ENCODE data around the gene HOXC4. TPM values are rescaled to one million over a fixed set of nuclear protein-coding genes. Genes with fewer than 3 reads are reported as not detected.
A peak's percentile ranks its signal among the peaks of the same experiment; 100 is the strongest.

The HOXC4 gene
- total RNA-seq, 4 donors from 2014 or later = 0.69 to 5.7 (median 2.7) TPM

DNA sequence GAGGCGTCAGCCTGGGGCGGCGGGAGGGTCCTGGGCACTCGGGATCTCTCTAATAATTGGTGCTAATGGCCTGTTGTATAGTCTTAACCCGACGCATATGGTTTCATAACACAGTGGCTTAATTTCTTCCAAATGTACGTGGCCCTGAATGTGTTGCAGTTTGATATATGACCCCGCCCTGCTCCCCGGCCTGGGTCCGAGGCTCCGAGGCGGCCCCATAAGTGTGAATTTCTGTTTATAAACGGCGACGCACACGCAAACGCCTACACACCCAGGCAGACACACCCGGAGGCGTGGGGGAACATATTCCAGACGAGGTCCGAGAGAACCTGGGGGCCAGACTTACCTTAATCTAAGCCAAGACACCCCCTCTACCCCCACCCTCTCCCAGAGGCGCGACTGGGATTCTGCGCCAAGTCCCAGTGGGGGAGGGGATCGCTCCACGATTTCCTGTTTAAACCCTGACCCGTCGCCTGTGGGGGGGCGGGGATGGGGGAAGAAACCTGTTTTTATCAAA, 35.1 kb upstream of the HOXC4 start:
- Histone ChIP-seq H3K4me3 (peak overlapping the region in 1 of 2 donors; percentile 54), H3K36me3 (no peaks in the 10 kb centered on the region), H3K27me3 (peaks cover 99% of the 10 kb centered on the region), H3K9me3 (no peaks in the 10 kb centered on the region), H3K4me1 (peaks cover 0 to 48% (median 14%) of the 10 kb centered on the region in 3 donors), H3K27ac (peak overlapping the region in 3 of 4 donors; percentile 41 to 72 (median 51))
- TF ChIP-seq POLR2AphosphoS5 (IDR thresholded peaks at IDR 0.05) (no peak), EP300 (IDR thresholded peaks at IDR 0.05) (no peak), POLR2A (IDR thresholded peaks at IDR 0.05) (no peak)
- TF ChIP-seq, protein P1, sequence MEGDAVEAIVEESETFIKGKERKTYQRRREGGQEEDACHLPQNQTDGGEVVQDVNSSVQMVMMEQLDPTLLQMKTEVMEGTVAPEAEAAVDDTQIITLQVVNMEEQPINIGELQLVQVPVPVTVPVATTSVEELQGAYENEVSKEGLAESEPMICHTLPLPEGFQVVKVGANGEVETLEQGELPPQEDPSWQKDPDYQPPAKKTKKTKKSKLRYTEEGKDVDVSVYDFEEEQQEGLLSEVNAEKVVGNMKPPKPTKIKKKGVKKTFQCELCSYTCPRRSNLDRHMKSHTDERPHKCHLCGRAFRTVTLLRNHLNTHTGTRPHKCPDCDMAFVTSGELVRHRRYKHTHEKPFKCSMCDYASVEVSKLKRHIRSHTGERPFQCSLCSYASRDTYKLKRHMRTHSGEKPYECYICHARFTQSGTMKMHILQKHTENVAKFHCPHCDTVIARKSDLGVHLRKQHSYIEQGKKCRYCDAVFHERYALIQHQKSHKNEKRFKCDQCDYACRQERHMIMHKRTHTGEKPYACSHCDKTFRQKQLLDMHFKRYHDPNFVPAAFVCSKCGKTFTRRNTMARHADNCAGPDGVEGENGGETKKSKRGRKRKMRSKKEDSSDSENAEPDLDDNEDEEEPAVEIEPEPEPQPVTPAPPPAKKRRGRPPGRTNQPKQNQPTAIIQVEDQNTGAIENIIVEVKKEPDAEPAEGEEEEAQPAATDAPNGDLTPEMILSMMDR (IDR thresholded peaks at IDR 0.05) = no peak
- ATAC-seq = no peak
- WGBS, 2 donors (ENCODE audit: low coverage in 1 of 2) = 44% methylated on average over 6 of the region's 29 CpGs; no CpG with 5 or more reads in 1 of the 2 donors

DNA sequence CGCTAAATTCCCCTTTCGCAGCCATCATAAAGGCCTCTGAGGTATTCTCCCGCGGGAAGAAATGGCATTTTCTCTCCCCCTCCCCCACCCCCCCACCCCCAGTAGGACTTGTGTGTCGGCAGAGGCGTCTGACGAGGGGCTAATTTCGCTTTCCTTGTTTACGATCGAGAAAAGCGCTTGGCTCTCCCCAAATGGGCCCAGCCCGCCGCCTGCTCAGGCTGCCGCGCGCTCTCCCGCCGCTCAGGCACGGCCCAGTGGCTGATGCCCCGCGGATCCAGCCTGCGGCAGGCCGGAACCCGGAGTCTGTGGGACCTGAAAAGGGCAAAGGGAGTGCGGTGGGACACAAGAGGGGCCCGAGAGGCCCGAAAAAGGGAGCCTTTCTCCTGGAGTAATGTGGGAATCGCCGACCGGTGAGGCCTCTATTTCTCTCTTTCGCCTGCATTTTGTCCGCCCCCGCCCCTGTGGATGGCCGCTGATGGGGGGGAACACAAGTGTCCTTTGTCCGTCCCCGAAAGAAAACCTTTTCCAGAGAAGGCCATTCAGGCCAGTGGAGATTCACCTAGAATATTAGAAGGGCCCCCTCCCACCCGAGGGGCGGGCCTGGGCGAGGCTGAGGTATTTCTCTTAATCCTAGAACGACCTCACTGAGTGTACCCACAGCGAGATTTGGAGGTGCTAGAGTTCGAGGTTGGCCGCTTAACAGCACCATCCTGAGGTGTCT, 34.4 kb upstream of the HOXC4 start:
- TF ChIP-seq POLR2A (IDR thresholded peaks at IDR 0.05) (no peak), EP300 (IDR thresholded peaks at IDR 0.05) (no peak), POLR2AphosphoS5 (IDR thresholded peaks at IDR 0.05) (no peak)
- TF ChIP-seq, protein P1 (IDR thresholded peaks at IDR 0.05) = no peak

DNA sequence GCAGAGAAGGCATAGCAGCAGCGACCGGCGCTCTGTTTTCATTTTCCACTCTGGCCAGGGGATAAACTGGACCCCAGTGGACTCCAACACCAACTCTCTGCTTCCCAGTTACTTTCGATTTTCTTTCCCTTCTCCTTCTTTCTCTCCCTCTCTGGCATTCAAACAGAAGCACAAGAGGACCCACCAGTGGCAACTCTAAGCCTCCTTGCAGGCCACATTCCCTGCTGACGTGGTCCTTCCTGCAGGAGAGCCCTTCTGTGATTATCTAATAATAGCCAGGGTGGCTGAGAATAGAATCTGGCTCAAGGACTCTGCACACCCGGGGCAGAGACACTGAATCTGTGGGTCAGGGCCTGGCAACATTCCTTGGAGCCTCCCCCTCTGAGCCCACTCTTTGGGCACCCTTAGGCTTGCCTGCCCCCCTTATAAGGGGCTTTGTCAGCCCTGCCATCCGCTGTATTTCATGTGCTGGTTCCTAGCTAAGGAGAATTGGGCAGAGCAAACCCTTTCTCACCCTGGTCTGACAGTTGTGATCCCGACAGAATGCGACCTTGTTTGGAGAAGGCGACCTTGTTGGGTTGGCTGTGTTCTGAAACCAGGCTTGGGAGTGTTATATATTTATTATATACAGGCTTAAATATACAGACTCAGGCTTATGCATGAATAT, 33.6 kb upstream of the HOXC4 start:
- WGBS, 2 donors (ENCODE audit: low coverage in 1 of 2) = 49 to 60% methylated on average over 6 to 8 of the region's 10 CpGs
- Histone ChIP-seq H3K27ac (peak overlapping the region in 1 of 4 donors; percentile 72), H3K27me3 (peaks cover 99% of the 10 kb centered on the region), H3K36me3 (no peaks in the 10 kb centered on the region), H3K4me3 (no peak overlapping the region), H3K4me1 (peaks cover 0 to 40% (median 9%) of the 10 kb centered on the region in 3 donors), H3K9me3 (no peaks in the 10 kb centered on the region)
- TF ChIP-seq EP300 (IDR thresholded peaks at IDR 0.05) = no peak
- TF ChIP-seq, protein P1 (IDR thresholded peaks at IDR 0.05) = no peak
- TF ChIP-seq POLR2A (IDR thresholded peaks at IDR 0.05) = no peak
- no peak for TF ChIP-seq POLR2AphosphoS5 (IDR thresholded peaks at IDR 0.05)
- ATAC-seq = no peak

More for the DNA sequence above, 34.4 kb upstream of the HOXC4 start:
- Histone ChIP-seq H3K4me3 (peak overlapping the region in 1 of 2 donors; percentile 54), H3K27ac (peak overlapping the region in 1 of 4 donors; percentile 72), H3K27me3 (peaks cover 99% of the 10 kb centered on the region), H3K9me3 (no peaks in the 10 kb centered on the region), H3K4me1 (peaks cover 0 to 45% (median 13%) of the 10 kb centered on the region in 3 donors), H3K36me3 (no peaks in the 10 kb centered on the region)
- 33 to 56% methylated on average over 2 to 20 of the region's 43 CpGs for WGBS, 2 donors (ENCODE audit: low coverage in 1 of 2)
- ATAC-seq = no peak

DNA sequence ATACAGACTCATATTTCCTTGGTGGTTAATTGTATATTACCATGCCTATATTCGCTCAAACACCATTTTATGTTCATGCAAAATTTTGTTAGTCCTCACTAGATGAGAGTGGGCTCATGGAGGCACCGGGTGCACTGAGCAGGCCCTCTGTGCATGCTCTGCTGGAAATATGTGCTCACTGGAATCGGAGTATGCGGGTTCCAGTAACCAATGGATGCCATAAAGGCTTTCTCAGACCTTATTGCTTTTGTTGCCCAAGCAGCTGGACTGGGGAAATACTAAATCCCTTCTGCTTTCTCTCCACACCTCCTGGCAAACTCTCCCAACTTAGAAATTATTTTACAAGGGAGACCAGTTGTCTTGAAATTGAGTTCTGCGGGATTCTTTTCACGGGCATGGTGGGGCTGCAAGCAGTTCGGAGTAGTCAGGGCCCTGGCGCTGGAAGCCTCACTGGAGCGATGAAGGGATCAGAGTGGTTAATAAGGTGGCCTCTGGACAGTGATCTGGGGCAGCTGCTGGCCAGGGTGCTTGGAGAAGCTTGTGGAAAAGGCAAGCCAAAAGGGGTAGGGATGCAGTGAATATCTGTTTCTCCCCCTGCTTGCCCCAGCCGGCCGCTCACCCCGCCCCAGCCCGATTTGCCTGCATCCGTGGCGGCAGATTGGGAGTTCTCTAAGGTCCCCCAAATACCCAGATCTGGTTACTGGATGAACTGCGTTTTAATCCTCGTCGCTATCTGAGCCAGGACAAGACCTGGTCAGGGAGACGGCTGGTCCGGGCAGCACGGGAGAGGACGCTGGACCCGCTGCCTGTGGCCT, 32.8 kb upstream of the HOXC4 start:
- no peak overlapping the region for H3K4me3 ChIP-seq
- H3K27ac ChIP-seq = no peak overlapping the region
- WGBS, 2 donors (ENCODE audit: low coverage in 1 of 2) = 73 to 82% methylated on average over 4 to 5 of the region's 23 CpGs

More for the DNA sequence above, 32.8 kb upstream of the HOXC4 start:
- peaks cover 99% of the 10 kb centered on the region for H3K27me3 ChIP-seq
- TF ChIP-seq POLR2AphosphoS5 (IDR thresholded peaks at IDR 0.05) = no peak
- TF ChIP-seq, protein P1 (IDR thresholded peaks at IDR 0.05) = no peak
- no peak for TF ChIP-seq POLR2A (IDR thresholded peaks at IDR 0.05)
- no peak for TF ChIP-seq EP300 (IDR thresholded peaks at IDR 0.05)
- H3K4me1 ChIP-seq = peaks cover 0 to 40% (median 9%) of the 10 kb centered on the region in 3 donors
- H3K9me3 ChIP-seq = no peaks in the 10 kb centered on the region
- no peaks in the 10 kb centered on the region for H3K36me3 ChIP-seq
- ATAC-seq = no peak
